Memory B cell (primary cell): ENCODE data around the gene GBP2.
"Not testable (repeated sequence)": the region's sequence is repeated elsewhere in the genome, so short reads cannot be mapped to it uniquely, and the experiment has no call there.

Source experiments
- ATAC-seq: fragments of 150-1000 bp; cut with Tn5 transposase; 2 replicates; pipeline ENCODE4 v1.10.0; 2021; ENCODE audit warnings: low read depth, mild to moderate bottlenecking, moderate library complexity
- DNase-seq, 2 donors: peaks; one replicate each; pipeline ENCODE4 v3.0.0; 2022; ENCODE audit warnings: low spot score in 2 of 2
- H3K27ac Mint-ChIP-seq: one replicate; pipeline ENCODE4 v1.8.0; 2022; ENCODE audit warnings: mild to moderate bottlenecking, moderate library complexity, mixed read lengths
- H3K27me3 Mint-ChIP-seq: one replicate; pipeline ENCODE4 v1.8.0; 2022; ENCODE audit warnings: mixed read lengths
- H3K36me3 Mint-ChIP-seq: one replicate; pipeline ENCODE4 v1.8.0; 2022; ENCODE audit warnings: mild to moderate bottlenecking, mixed read lengths
- H3K4me1 Mint-ChIP-seq: one replicate; pipeline ENCODE4 v1.8.0; 2022; ENCODE audit warnings: mixed read lengths
- H3K4me3 Mint-ChIP-seq: one replicate; pipeline ENCODE4 v1.8.0; 2022; ENCODE audit warnings: mild to moderate bottlenecking, moderate library complexity, mixed read lengths
- H3K9me3 Mint-ChIP-seq: one replicate; pipeline ENCODE4 v1.8.0; 2022; ENCODE audit warnings: mixed read lengths

The GBP2 gene

GRCh38 chr1:89102021-89102420, 23.9 kb downstream of the GBP2 start:
- H3K27me3 Mint-ChIP-seq, result no peaks in the 10 kb centered on the region
- ATAC-seq, result no peak
- no peak for DNase-seq
- H3K36me3 Mint-ChIP-seq, result peaks cover 15% of the 10 kb centered on the region
- no peak overlapping the region for H3K4me3 Mint-ChIP-seq
- H3K27ac Mint-ChIP-seq, result no peak overlapping the region
- no peaks in the 10 kb centered on the region for H3K4me1 Mint-ChIP-seq
- H3K9me3 Mint-ChIP-seq, result peaks cover 2% of the 10 kb centered on the region

DNA sequence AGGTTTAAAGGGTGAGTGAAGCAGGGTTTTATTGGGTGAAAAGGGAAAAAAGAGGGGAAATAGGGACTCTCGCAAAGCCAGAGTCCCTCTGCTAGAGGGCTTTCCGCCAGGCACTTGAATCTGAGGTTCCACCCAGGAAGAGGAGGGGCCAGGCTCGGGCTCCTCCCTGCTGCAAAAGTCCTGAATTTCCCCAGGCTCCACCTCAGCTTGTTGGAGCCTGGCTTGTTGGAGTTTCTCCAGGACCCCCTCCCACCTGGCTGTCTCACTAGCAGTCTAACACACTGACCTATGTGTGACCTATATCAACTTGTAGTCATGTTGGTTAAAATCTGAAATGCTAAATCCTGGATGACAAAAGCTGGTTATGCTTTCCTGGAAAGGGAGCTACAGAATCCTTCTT, 25.5 kb downstream of the GBP2 start:
- peaks cover 11% of the 10 kb centered on the region for H3K36me3 Mint-ChIP-seq

DNA sequence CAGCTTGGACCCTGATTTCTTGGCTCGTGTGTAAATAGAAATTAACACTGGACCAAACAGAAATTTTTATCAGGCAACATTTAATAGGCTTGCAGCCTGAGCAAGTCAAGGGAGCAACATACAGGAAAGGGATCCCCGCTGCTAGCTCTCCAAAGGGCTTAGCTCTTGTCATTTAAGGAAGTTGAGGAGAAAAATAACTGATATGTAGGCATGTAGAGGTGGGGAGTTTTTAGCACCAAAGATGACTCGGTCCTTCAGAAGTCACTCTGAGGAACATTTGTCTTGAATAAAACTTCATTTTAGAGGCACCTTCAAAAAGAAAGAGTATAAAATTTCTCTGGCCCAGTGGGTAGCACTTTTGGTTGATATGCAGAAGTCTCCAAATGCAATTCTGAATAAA, 27.1 kb downstream of the GBP2 start:
- H3K27me3 Mint-ChIP-seq, result no peaks in the 10 kb centered on the region
- no peaks in the 10 kb centered on the region for H3K4me1 Mint-ChIP-seq
- no peak overlapping the region for H3K27ac Mint-ChIP-seq
- no peak for ATAC-seq
- peaks cover 7% of the 10 kb centered on the region for H3K9me3 Mint-ChIP-seq
- H3K4me3 Mint-ChIP-seq, result no peak overlapping the region
- peaks cover 3% of the 10 kb centered on the region for H3K36me3 Mint-ChIP-seq
- no peak for DNase-seq

More for the DNA sequence above, 25.5 kb downstream of the GBP2 start:
- no peak for DNase-seq
- Mint-ChIP-seq H3K27me3 (no peaks in the 10 kb centered on the region), H3K4me3 (no peak overlapping the region), H3K27ac (no peak overlapping the region), H3K4me1 (no peaks in the 10 kb centered on the region), H3K9me3 (peaks cover 7% of the 10 kb centered on the region)
- no peak for ATAC-seq

DNA sequence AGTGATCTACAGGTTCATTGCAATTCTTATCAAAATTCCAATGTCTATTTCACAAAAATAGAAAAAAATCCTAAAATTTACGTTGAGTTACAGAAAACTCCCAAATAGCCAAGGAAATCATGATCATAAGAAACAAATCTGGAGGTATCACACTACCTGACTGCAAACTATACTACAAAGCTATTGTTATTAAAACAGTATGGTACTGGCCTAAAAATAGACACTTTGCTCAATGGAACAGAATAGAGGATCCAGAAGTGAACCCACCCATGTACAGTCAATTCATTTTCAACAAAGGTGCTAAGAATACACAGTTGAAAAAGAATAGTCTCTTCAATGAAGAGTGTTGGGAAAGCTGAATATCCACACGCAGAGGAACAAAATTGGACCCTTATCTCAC, 30.2 kb downstream of the GBP2 start:
- no peak for ATAC-seq
- Mint-ChIP-seq H3K27ac (no peak overlapping the region), H3K9me3 (peaks cover 7% of the 10 kb centered on the region), H3K4me1 (no peaks in the 10 kb centered on the region), H3K27me3 (no peaks in the 10 kb centered on the region), H3K4me3 (no peak overlapping the region), H3K36me3 (peaks cover 3% of the 10 kb centered on the region)
- DNase-seq, result no peak

GRCh38 chr1:89089962-89090361, 36.0 kb downstream of the GBP2 start:
- Mint-ChIP-seq H3K4me3 (no peak overlapping the region), H3K9me3 (no peaks in the 10 kb centered on the region), H3K4me1 (no peaks in the 10 kb centered on the region), H3K27ac (no peak overlapping the region), H3K36me3 (no peaks in the 10 kb centered on the region), H3K27me3 (no peaks in the 10 kb centered on the region)
- ATAC-seq (no peak), DNase-seq (no peak)

DNA sequence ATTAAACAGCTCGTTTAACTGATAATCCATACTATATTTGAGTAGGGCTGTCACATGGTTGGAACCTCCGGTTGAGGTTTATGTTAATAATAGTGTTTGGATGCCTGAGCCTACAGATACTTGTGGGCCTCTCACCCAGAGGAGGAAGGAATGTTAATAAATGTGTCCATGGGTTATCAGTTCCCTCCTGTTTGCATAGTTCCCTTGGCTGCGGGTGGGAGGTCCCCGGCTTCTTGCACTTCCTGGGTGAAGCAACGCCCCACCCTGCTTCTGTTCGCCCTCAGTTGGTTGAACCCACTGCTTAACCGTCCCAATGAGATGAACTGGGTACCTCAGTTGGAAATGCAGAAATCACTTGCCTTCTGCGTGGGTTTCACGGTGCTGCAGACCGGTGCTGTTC, 37.3 kb downstream of the GBP2 start:
- H3K9me3 Mint-ChIP-seq, result no peaks in the 10 kb centered on the region
- no peaks in the 10 kb centered on the region for H3K27me3 Mint-ChIP-seq
- DNase-seq, result no peak
- H3K4me3 Mint-ChIP-seq, result no peak overlapping the region
- ATAC-seq, result no peak
- no peaks in the 10 kb centered on the region for H3K4me1 Mint-ChIP-seq
- H3K36me3 Mint-ChIP-seq, result no peaks in the 10 kb centered on the region
- H3K27ac Mint-ChIP-seq, result no peak overlapping the region

GRCh38 chr1:89087241-89087640, 38.7 kb downstream of the GBP2 start:
- H3K36me3 Mint-ChIP-seq, result no peaks in the 10 kb centered on the region
- no peaks in the 10 kb centered on the region for H3K27me3 Mint-ChIP-seq
- H3K4me3 Mint-ChIP-seq, result no peak overlapping the region
- ATAC-seq (no peak), DNase-seq (no peak)
- H3K27ac Mint-ChIP-seq, result no peak overlapping the region
- no peaks in the 10 kb centered on the region for H3K4me1 Mint-ChIP-seq
- H3K9me3 Mint-ChIP-seq, result no peaks in the 10 kb centered on the region

DNA sequence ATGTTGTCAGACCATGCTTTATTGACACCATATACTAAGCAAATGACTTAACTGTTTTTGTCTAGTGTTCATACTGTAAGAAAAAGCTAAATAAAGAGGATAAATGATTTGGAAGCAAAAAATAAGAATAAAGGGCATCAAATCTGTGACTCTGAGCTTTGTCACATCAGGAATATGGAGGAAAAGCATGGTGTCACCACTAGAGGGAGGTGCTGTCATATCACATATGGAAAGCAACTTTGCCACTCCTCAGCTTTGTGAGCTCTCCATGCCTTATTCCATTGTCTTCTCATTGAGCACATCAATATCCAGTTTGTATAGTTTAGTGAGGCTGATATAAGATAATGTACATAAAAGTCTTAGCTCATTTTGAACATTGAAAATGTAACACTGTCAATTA, 40.1 kb downstream of the GBP2 start:
- no peak overlapping the region for H3K27ac Mint-ChIP-seq
- no peaks in the 10 kb centered on the region for H3K4me1 Mint-ChIP-seq
- H3K4me3 Mint-ChIP-seq, result no peak overlapping the region
- H3K9me3 Mint-ChIP-seq, result no peaks in the 10 kb centered on the region
- no peaks in the 10 kb centered on the region for H3K27me3 Mint-ChIP-seq
- no peak for ATAC-seq
- no peaks in the 10 kb centered on the region for H3K36me3 Mint-ChIP-seq
- no peak for DNase-seq

DNA sequence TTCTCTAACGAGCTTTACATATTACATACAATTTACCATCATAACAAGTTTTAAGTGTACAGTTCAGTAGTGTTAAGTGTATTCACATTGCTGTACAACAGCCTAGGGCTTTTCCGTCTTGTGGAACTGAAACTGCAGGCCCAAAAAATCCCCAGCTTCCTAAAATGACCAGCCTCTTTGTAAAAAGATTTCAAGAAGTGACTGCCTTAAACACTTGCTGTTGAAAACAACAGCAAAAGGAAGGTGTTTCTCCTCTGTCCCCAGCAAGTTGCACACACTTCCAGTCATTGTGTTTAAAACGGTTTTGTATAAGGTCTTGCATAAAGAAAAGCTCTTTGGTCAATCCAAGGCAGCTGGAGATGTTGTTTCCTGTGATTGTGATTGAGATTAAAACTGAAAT, 44.9 kb downstream of the GBP2 start:
- peak overlapping the region; percentile 42 for H3K27ac Mint-ChIP-seq
- peaks cover 4% of the 10 kb centered on the region for H3K9me3 Mint-ChIP-seq
- H3K4me3 Mint-ChIP-seq, result peak overlapping the region; percentile 7
- no peaks in the 10 kb centered on the region for H3K4me1 Mint-ChIP-seq
- ATAC-seq (peak; percentile 96), DNase-seq (peak; percentile 16 to 25)
- H3K27me3 Mint-ChIP-seq, result no peaks in the 10 kb centered on the region
- H3K36me3 Mint-ChIP-seq, result peaks cover 3% of the 10 kb centered on the region

GRCh38 chr1:89080068-89080467, 45.8 kb downstream of the GBP2 start:
- not testable (repeated sequence) for ATAC-seq, H3K27me3 Mint-ChIP-seq, H3K9me3 Mint-ChIP-seq, DNase-seq, H3K36me3 Mint-ChIP-seq, H3K4me3 Mint-ChIP-seq, H3K4me1 Mint-ChIP-seq
- H3K27ac Mint-ChIP-seq, result peak overlapping the region; percentile 78

GRCh38 chr1:89072466-89073065, 53.3 kb downstream of the GBP2 start:
- H3K27me3 Mint-ChIP-seq, H3K4me1 Mint-ChIP-seq, ATAC-seq, H3K27ac Mint-ChIP-seq, H3K4me3 Mint-ChIP-seq, DNase-seq: not testable (repeated sequence)
- H3K9me3 Mint-ChIP-seq, result peaks cover 15% of the 10 kb centered on the region
- peaks cover 15% of the 10 kb centered on the region for H3K36me3 Mint-ChIP-seq

- Mint-ChIP-seq H3K4me3 (no peak overlapping the region), H3K27me3 (no peaks in the 10 kb centered on the region), H3K9me3 (peaks cover 13% of the 10 kb centered on the region), H3K27ac (no peak overlapping the region), H3K4me1 (peaks cover 6% of the 10 kb centered on the region), H3K36me3 (peaks cover 13% of the 10 kb centered on the region)
- DNase-seq (no peak), ATAC-seq (no peak)
Measured at GRCh38 chr1:89070509-89070908, 55.4 kb downstream of the GBP2 start.

GRCh38 chr1:89069951-89070350, 56.0 kb downstream of the GBP2 start:
- H3K36me3 Mint-ChIP-seq, result peaks cover 13% of the 10 kb centered on the region
- ATAC-seq, result no peak
- peak overlapping the region; percentile 52 for H3K27ac Mint-ChIP-seq
- H3K27me3 Mint-ChIP-seq, result no peaks in the 10 kb centered on the region
- peak overlapping the region; percentile 77 for H3K4me3 Mint-ChIP-seq
- peaks cover 8% of the 10 kb centered on the region for H3K4me1 Mint-ChIP-seq
- no peak for DNase-seq
- peaks cover 12% of the 10 kb centered on the region for H3K9me3 Mint-ChIP-seq

GRCh38 chr1:89068291-89068690, 57.6 kb downstream of the GBP2 start:
- Mint-ChIP-seq H3K36me3 (peaks cover 5% of the 10 kb centered on the region), H3K27me3 (no peaks in the 10 kb centered on the region), H3K4me1 (peaks cover 21% of the 10 kb centered on the region), H3K9me3 (peaks cover 1% of the 10 kb centered on the region), H3K4me3 (no peak overlapping the region), H3K27ac (no peak overlapping the region)
- ATAC-seq (no peak), DNase-seq (no peak)

DNA sequence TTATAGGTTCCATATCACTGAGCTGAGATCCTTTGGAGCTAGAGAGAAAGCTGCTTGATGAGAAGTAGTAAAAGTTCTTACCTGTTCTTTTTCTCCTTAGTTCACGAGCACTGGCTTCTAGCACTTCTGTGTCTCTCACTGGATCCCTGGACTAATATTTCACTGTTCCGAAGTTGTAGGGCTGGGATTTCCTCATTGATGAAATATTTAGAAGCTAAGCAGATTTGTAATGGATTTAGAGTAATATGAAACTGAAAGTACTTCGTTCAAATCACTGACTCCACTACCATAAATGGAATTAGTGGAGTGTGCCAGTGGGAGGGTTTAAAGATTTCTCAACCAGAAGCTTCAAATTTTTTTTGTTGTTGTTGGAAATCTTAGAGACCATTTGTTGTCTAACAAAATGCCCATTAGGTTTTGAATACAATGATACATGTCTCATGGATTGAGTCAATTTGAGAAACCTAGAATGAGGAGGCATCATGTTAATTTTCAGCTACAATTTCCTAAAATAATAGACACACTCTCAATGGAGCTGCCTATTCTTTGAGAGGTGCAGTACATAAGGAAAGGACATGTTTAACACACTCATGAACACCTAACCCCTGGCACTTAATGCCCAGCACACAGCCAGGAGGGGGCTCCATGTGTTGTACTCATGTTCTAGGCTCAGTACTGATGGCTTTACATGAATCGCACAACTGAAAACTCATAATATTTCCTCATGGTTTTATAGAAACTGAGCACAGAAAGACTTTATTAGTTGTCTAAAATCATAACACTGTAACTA, 60.6 kb downstream of the GBP2 start, which contains the start of gene GBP1:
TSS of gene GBP1 (minus strand) at position 130 of the 790 bp plus-strand sequence. CDS start 1,974 bp downstream, outside the sequence.
- DNase-seq (no peak), ATAC-seq (peak; percentile 79)
- Mint-ChIP-seq H3K27ac (peak within 1 kb of the TSS; percentile 95), H3K27me3 (no peaks in the 10 kb centered on the region), H3K36me3 (peaks cover 11% of the 10 kb centered on the region), H3K4me1 (peaks cover 26% of the 10 kb centered on the region), H3K4me3 (peak within 1 kb of the TSS; percentile 95), H3K9me3 (no peaks in the 10 kb centered on the region)
